Brain microvascular endothelial cell (primary cell): ENCODE measurements around the gene SSBP1.
"Not testable (repeated sequence)": the region's sequence is repeated elsewhere in the genome, so short reads cannot be mapped to it uniquely, and the experiment has no call there.

Source experiments
- DNase-seq: peaks from one replicate; pipeline ENCODE4 v3.0.0-alpha.2; 2020
- H3K27ac ChIP-seq: fragments of 250-450 bp; sonication (Bioruptor Pico); 2 replicates; pipeline ENCODE4 v1.5.1; 2020; ENCODE audit warnings: mild to moderate bottlenecking, moderate library complexity
- H3K27me3 ChIP-seq: fragments of 250-450 bp; sonication (Bioruptor Pico); replicated peaks from 2 replicates; pipeline ENCODE4 v1.5.1; 2020; ENCODE audit warnings: mild to moderate bottlenecking
- H3K36me3 ChIP-seq: fragments of 250-450 bp; sonication (Bioruptor Pico); replicated peaks from 2 replicates; pipeline ENCODE4 v1.5.1; 2020; ENCODE audit warnings: mild to moderate bottlenecking
- H3K4me3 ChIP-seq: 2 replicates; pipeline ENCODE4 v1.5.1; 2011; ENCODE audit warnings: low read depth, mild to moderate bottlenecking, control low read depth, low read length, moderate library complexity
- CTCF ChIP-seq: IDR thresholded peaks from 2 replicates; pipeline ENCODE4 v1.5.1; 2011; ENCODE audit warnings: low read depth, mild to moderate bottlenecking, moderate library complexity, low read length, control low read depth, inconsistent platforms; ENCODE audit errors: missing control alignments
- in situ Hi-C: cut with HindIII; loops from 2 replicates; pipeline ENCODE4 v1.10.0; 2017; ENCODE audit warnings: low sequenced_read_pairs, low pct_ligation_motif_present

SSBP1 gene

GRCh38 chr7:141742229-141742628, 4.1 kb downstream of the SSBP1 start:
- peak; percentile 27 for DNase-seq
- Histone ChIP-seq H3K27me3 (no peaks in the 10 kb centered on the region), H3K36me3 (peaks cover 48% of the 10 kb centered on the region), H3K27ac (no peak overlapping the region), H3K4me3 (no peak overlapping the region)
- in situ Hi-C loops: no loop called here
- TF ChIP-seq CTCF: no peak

- no peaks in the 10 kb centered on the region for H3K27me3 ChIP-seq
- H3K36me3 ChIP-seq: peaks cover 58% of the 10 kb centered on the region
- H3K27ac ChIP-seq: no peak overlapping the region
- TF ChIP-seq CTCF: no peak
- no peak overlapping the region for H3K4me3 ChIP-seq
- in situ Hi-C loops: no loop called here
- no peak for DNase-seq
These were observed 6.0 kb downstream of the SSBP1 start for GRCh38 chr7:141744131-141744530.

GRCh38 chr7:141748396-141748795, 10.2 kb downstream of the SSBP1 start:
- Histone ChIP-seq H3K4me3 (no peak overlapping the region), H3K27me3 (no peaks in the 10 kb centered on the region), H3K27ac (peak overlapping the region; percentile 36), H3K36me3 (peaks cover 72% of the 10 kb centered on the region)
- DNase-seq: peak; percentile 45
- TF ChIP-seq CTCF: no peak
- in situ Hi-C loops: no loop called here

GRCh38 chr7:141751904-141752303, 13.7 kb downstream of the SSBP1 start:
- H3K27ac ChIP-seq, H3K27me3 ChIP-seq, H3K4me3 ChIP-seq, DNase-seq, in situ Hi-C loops: not testable (repeated sequence)
- peaks cover 52% of the 10 kb centered on the region for H3K36me3 ChIP-seq

- Histone ChIP-seq H3K4me3 (no peak overlapping the region), H3K27me3 (no peaks in the 10 kb centered on the region), H3K27ac (no peak overlapping the region), H3K36me3 (peaks cover 53% of the 10 kb centered on the region)
- in situ Hi-C loops: no loop called here
- TF ChIP-seq CTCF: peak; percentile 45
- no peak for DNase-seq
These were observed 14.5 kb downstream of the SSBP1 start for GRCh38 chr7:141752634-141753033.

- in situ Hi-C loops: no loop called here
- Histone ChIP-seq H3K27ac (no peak overlapping the region), H3K27me3 (no peaks in the 10 kb centered on the region), H3K4me3 (no peak overlapping the region), H3K36me3 (peaks cover 41% of the 10 kb centered on the region)
- TF ChIP-seq CTCF: peak; percentile 61
- DNase-seq: no peak
These were observed 16.8 kb downstream of the SSBP1 start for GRCh38 chr7:141754939-141755338.
